K562 (cell line): ENCODE data around the gene STX1A.

Experiments used
- BRF2 ChIP-seq: IDR thresholded peaks from 3 replicates; pipeline ENCODE4 v1.6.1; 2011; ENCODE audit warnings: borderline replicate concordance, mild to moderate bottlenecking; ENCODE audit not compliant: insufficient read length, insufficient read depth
- CEBPB ChIP-seq: fragments of 450-650 bp; IDR thresholded peaks from 2 replicates; pipeline ENCODE4 v1.6.1; 2016; ENCODE audit warnings: missing genetic modification characterization, missing compliant biosample characterization
- CTCF ChIP-seq, 3 experiments: IDR thresholded peaks in 2 of 3; conservative IDR thresholded peaks in 1 of 3; 2 replicates each; pipeline ENCODE4 v1.5.1; 2011 to 2012; ENCODE audit warnings: low read length in 3 of 3, mild to moderate bottlenecking in 3 of 3, control low read depth in 2 of 3, improper control_type of control experiment in 1 of 3, inconsistent platforms in 1 of 3, low read depth in 1 of 3, mixed read lengths in 1 of 3, moderate library complexity in 1 of 3; ENCODE audit not compliant: insufficient read depth in 2 of 3
- MXI1 ChIP-seq: IDR thresholded peaks from 2 replicates; pipeline ENCODE4 v1.6.1; 2011; ENCODE audit warnings: low read depth, mild to moderate bottlenecking, improper control_type of control experiment, low read length
- NR2C2 ChIP-seq, 2 experiments: fragments of 200-800 bp in 1 of 2; sonication (Bioruptor generic) in 1 of 2; sonication (generic) in 1 of 2; formaldehyde crosslinking in 1 of 2; IDR thresholded peaks; 2 replicates each; pipeline versions ENCODE4 v1.6.1 to v1.8.0; 2016 to 2022; ENCODE audit warnings: mild to moderate bottlenecking in 1 of 2, missing compliant biosample characterization in 1 of 2, missing genetic modification characterization in 1 of 2, missing genetic modification reagents in 1 of 2
- SAFB2 ChIP-seq: fragments of 200-400 bp; formaldehyde crosslinking; IDR thresholded peaks from 2 replicates; pipeline ENCODE4 v1.6.1; 2018; ENCODE audit warnings: borderline replicate concordance, low read length, low read depth, moderate library complexity; ENCODE audit not compliant: severe bottlenecking
- SOX6 ChIP-seq: fragments of 450-650 bp; IDR thresholded peaks from 2 replicates; pipeline ENCODE4 v1.6.1; 2014; ENCODE audit warnings: mild to moderate bottlenecking
- USF2 ChIP-seq: sonication (generic); formaldehyde crosslinking; IDR thresholded peaks from 2 replicates; pipeline ENCODE4 v1.5.0; 2020; ENCODE audit warnings: missing genetic modification reagents
- ZHX1 ChIP-seq: fragments of 150-350 bp; conservative IDR thresholded peaks from 2 replicates; pipeline ENCODE4 v1.6.1; 2014; ENCODE audit warnings: low read length
- ZNF780A ChIP-seq: fragments of 250-450 bp; sonication (Bioruptor Pico); IDR thresholded peaks from 2 replicates; pipeline ENCODE4 v1.5.0; 2021; ENCODE audit warnings: mild to moderate bottlenecking

- TF ChIP-seq CTCF (IDR thresholded peaks at IDR 0.05 in 2 of 3, conservative IDR thresholded peaks at IDR 0.05 in 1 of 3; ENCODE audit: insufficient read depth in 2 of 3, low read depth in 1 of 3, low read length in 3 of 3) = no peak
- TF ChIP-seq ZNF780A (CRISPR knock-in tag) = no peak
- TF ChIP-seq CEBPB (tag) = no peak
- no peak for TF ChIP-seq SAFB2
- TF ChIP-seq ZHX1 = no peak
- no peak for TF ChIP-seq MXI1
- no peak for TF ChIP-seq NR2C2 (CRISPR knock-in tag; IDR thresholded peaks at IDR 0.05)
- TF ChIP-seq NR2C2 (tag; IDR thresholded peaks at IDR 0.05) = no peak
- TF ChIP-seq USF2 (CRISPR knock-in tag) = no peak
- TF ChIP-seq BRF2 = no peak
- TF ChIP-seq SOX6 = no peak
These were observed 50.6 kb downstream of the STX1A start for GRCh38 chr7:73668886-73669230.
